Fibroblast of mammary gland (primary cell): Measurements from ENCODE around the gene CHCHD10.
A peak's percentile ranks its signal among the peaks of the same experiment; 100 is the strongest.

Source experiments
- DNase-seq: peaks from one replicate; pipeline ENCODE4 v3.0.0-alpha.2; 2010; ENCODE audit warnings: low read depth
- H3K4me3 ChIP-seq: 2 replicates; pipeline ENCODE4 v1.5.1; 2011; ENCODE audit warnings: low read depth, mild to moderate bottlenecking, low read length, moderate library complexity; ENCODE audit not compliant: control insufficient read depth
- CTCF ChIP-seq: conservative IDR thresholded peaks from 2 replicates; pipeline ENCODE4 v1.5.1; 2011; ENCODE audit warnings: low read depth, low read length, inconsistent platforms; ENCODE audit not compliant: control insufficient read depth, insufficient read depth

The CHCHD10 gene

GRCh38 chr22:23778577-23778900 lies 10.8 kb upstream of the CHCHD10 start:
- DNase-seq = no peak
- TF ChIP-seq CTCF = no peak
- H3K4me3 ChIP-seq = no peak overlapping the region

GRCh38 chr22:23777776-23778576 lies 10.2 kb upstream of the CHCHD10 start:
- no peak for TF ChIP-seq CTCF
- DNase-seq = no peak
- no peak overlapping the region for H3K4me3 ChIP-seq

- DNase-seq = no peak
- TF ChIP-seq CTCF = no peak
- no peak overlapping the region for H3K4me3 ChIP-seq
Observed at GRCh38 chr22:23775779-23776375, 8.1 kb upstream of the CHCHD10 start.

- DNase-seq = peak; percentile 43
- no peak overlapping the region for H3K4me3 ChIP-seq
- no peak for TF ChIP-seq CTCF
Observed at GRCh38 chr22:23774922-23775436, 7.2 kb upstream of the CHCHD10 start.

- H3K4me3 ChIP-seq = no peak overlapping the region
- no peak for DNase-seq
- no peak for TF ChIP-seq CTCF
Observed at GRCh38 chr22:23774114-23774921, 6.5 kb upstream of the CHCHD10 start.

- no peak for TF ChIP-seq CTCF
- H3K4me3 ChIP-seq = no peak overlapping the region
Observed at GRCh38 chr22:23773483-23774113, 5.8 kb upstream of the CHCHD10 start.

More at GRCh38 chr22:23773483-23774113, 5.8 kb upstream of the CHCHD10 start:
- no peak for DNase-seq
